BE2C (cell line): ENCODE results near the gene WDR37.

Experiments
- DNase-seq: peaks from one replicate; pipeline ENCODE4 v3.0.0-alpha.2; 2020
- H3K27me3 ChIP-seq: fragments of 250-450 bp; sonication (Bioruptor Pico); 2 replicates; pipeline ENCODE4 v1.5.1; 2020; ENCODE audit warnings: mild to moderate bottlenecking
- H3K36me3 ChIP-seq: fragments of 250-450 bp; sonication (Bioruptor Pico); 2 replicates; pipeline ENCODE4 v1.5.1; 2020; ENCODE audit warnings: mild to moderate bottlenecking
- H3K4me1 ChIP-seq: fragments of 250-450 bp; sonication (Bioruptor Pico); 2 replicates; pipeline ENCODE4 v1.5.1; 2020
- H3K4me3 ChIP-seq: 2 replicates; pipeline ENCODE4 v1.5.1; 2011; ENCODE audit warnings: low read depth, low read length
- H3K9me3 ChIP-seq: fragments of 250-450 bp; sonication (Bioruptor Pico); 2 replicates; pipeline ENCODE4 v1.5.1; 2020
- TF ChIP-seq, protein P1 (sequence below): IDR thresholded peaks from 2 replicates; pipeline ENCODE4 v1.5.1; 2012; ENCODE audit warnings: mild to moderate bottlenecking, low read depth, low read length

WDR37 gene

GRCh38 chr10:1120801-1121211 lies 64.6 kb downstream of the WDR37 start:
- no peaks in the 10 kb centered on the region for H3K27me3 ChIP-seq
- H3K36me3 ChIP-seq = peaks cover 31% of the 10 kb centered on the region
- no peak overlapping the region for H3K4me3 ChIP-seq
- TF ChIP-seq, protein P1, sequence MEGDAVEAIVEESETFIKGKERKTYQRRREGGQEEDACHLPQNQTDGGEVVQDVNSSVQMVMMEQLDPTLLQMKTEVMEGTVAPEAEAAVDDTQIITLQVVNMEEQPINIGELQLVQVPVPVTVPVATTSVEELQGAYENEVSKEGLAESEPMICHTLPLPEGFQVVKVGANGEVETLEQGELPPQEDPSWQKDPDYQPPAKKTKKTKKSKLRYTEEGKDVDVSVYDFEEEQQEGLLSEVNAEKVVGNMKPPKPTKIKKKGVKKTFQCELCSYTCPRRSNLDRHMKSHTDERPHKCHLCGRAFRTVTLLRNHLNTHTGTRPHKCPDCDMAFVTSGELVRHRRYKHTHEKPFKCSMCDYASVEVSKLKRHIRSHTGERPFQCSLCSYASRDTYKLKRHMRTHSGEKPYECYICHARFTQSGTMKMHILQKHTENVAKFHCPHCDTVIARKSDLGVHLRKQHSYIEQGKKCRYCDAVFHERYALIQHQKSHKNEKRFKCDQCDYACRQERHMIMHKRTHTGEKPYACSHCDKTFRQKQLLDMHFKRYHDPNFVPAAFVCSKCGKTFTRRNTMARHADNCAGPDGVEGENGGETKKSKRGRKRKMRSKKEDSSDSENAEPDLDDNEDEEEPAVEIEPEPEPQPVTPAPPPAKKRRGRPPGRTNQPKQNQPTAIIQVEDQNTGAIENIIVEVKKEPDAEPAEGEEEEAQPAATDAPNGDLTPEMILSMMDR = no peak
- no peaks in the 10 kb centered on the region for H3K9me3 ChIP-seq
- peaks cover 14% of the 10 kb centered on the region for H3K4me1 ChIP-seq
- peak; percentile 49 for DNase-seq

GRCh38 chr10:1121271-1121970 lies 65.2 kb downstream of the WDR37 start:
- Histone ChIP-seq H3K27me3 (no peaks in the 10 kb centered on the region), H3K4me3 (no peak overlapping the region), H3K4me1 (peaks cover 14% of the 10 kb centered on the region), H3K9me3 (no peaks in the 10 kb centered on the region), H3K36me3 (peaks cover 31% of the 10 kb centered on the region)
- TF ChIP-seq, protein P1 = no peak
- no peak for DNase-seq

DNA sequence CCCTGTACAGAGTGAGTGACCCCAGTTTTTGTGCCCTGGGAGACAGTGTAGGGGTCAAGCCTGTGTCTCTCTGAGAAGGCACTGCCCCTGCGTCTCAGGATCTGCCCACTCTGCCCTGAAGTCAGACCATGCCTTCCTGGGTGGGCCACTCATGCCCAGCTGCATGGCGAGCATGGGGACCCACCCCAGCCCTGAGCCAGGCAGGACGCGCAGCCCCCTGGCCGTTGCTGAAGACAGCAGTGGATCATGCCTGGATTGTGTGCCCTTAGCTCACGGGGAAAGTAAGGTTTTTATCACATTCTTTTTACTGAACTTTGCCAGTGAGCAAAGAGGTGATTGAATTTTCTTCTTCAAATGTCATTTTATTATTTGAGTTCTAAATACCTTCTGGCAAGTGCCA lies 66.2 kb downstream of the WDR37 start:
- no peak for DNase-seq
- TF ChIP-seq, protein P1 = no peak

DNA sequence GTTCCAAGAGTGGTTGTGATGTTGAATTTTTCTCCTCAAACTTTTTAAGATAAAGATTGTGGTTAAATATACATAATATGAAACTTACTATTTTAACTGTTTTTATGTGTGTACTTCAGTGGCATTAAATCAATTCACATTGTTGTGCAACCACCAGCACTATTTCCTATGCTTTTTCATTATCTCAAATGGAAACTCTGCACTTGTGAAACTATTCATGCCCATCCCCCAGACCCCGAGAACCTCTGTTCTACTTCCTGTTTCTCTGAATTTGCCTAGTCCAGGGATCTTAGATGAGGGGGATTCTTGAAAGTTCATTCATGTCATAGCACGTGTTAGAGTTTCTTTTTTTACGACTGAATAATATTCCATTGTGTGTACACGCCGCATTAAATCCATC lies 67.0 kb downstream of the WDR37 start:
- Histone ChIP-seq H3K36me3 (peaks cover 31% of the 10 kb centered on the region), H3K4me1 (peaks cover 14% of the 10 kb centered on the region), H3K27me3 (no peaks in the 10 kb centered on the region), H3K4me3 (no peak overlapping the region), H3K9me3 (no peaks in the 10 kb centered on the region)
- no peak for DNase-seq
- TF ChIP-seq, protein P1 = no peak

More for the DNA sequence above, 66.2 kb downstream of the WDR37 start:
- Histone ChIP-seq H3K4me1 (peaks cover 14% of the 10 kb centered on the region), H3K36me3 (peaks cover 31% of the 10 kb centered on the region), H3K4me3 (no peak overlapping the region), H3K27me3 (no peaks in the 10 kb centered on the region), H3K9me3 (no peaks in the 10 kb centered on the region)

DNA sequence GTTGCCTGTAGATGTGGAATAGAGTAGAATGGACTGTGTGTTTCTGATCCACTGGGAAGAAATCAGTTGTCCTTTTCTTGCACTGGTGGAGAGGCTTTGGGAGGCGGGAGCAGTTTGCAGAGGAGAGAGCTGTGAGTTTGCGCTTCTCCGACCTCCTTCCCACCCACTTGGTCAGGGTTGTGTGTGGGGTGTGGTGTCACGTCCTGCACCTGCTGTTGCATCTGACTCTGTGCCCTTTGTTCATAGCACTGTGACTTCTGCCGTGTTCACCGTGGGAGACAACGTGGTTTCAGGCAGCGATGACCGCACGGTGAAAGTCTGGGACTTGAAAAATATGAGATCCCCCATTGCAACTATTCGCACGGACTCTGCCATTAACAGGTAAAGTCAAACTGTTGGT lies 67.8 kb downstream of the WDR37 start:
- no peak for DNase-seq
- TF ChIP-seq, protein P1 = no peak
- Histone ChIP-seq H3K27me3 (no peaks in the 10 kb centered on the region), H3K9me3 (no peaks in the 10 kb centered on the region), H3K4me3 (no peak overlapping the region), H3K36me3 (peaks cover 34% of the 10 kb centered on the region), H3K4me1 (peaks cover 9% of the 10 kb centered on the region)

- H3K36me3 ChIP-seq = peaks cover 38% of the 10 kb centered on the region
- no peaks in the 10 kb centered on the region for H3K9me3 ChIP-seq
- no peaks in the 10 kb centered on the region for H3K27me3 ChIP-seq
- TF ChIP-seq, protein P1 = no peak
- no peak for DNase-seq
- 0 out of 2 replicates have a peak, but pooled peaks cover 3% of the 10 kb centered on the region for H3K4me1 ChIP-seq
- H3K4me3 ChIP-seq = no peak overlapping the region
Measured at GRCh38 chr10:1124796-1125195, 68.6 kb downstream of the WDR37 start.
